Prostate gland (tissue), 2 donors: ENCODE measurements around the gene THBS2. TPM values are rescaled to one million over a fixed set of nuclear protein-coding genes. Genes with fewer than 3 reads are reported as not detected.

ENCODE experiments used
- DNase-seq: peaks from one replicate; pipeline ENCODE4 v3.0.0-alpha.2; 2019; ENCODE audit warnings: low spot score
- H3K27ac ChIP-seq, 2 donors: fragments of 200-600 bp; sonication (generic); 2 replicates each; pipeline ENCODE4 v1.5.1; 2017 to 2019
- H3K27me3 ChIP-seq: fragments of 200-600 bp; sonication (generic); replicated peaks from 2 replicates; pipeline ENCODE4 v1.5.1; 2019; ENCODE audit not compliant: insufficient read depth
- H3K36me3 ChIP-seq, 2 donors: fragments of 200-600 bp; sonication (generic); 1 replicate in 1 of 2; 2 replicates in 1 of 2; pipeline versions ENCODE4 v1.5.1 to v1.8.1; 2017 to 2019
- H3K4me1 ChIP-seq: fragments of 200-600 bp; sonication (generic); replicated peaks from 2 replicates; pipeline ENCODE4 v1.5.1; 2019
- H3K4me3 ChIP-seq, 2 donors: fragments of 200-600 bp; sonication (generic); 2 replicates each; pipeline ENCODE4 v1.5.1; 2017 to 2019
- H3K9me3 ChIP-seq: fragments of 200-600 bp; sonication (generic); 2 replicates; pipeline ENCODE4 v1.5.1; 2017
- POLR2A ChIP-seq: fragments of 450-650 bp; IDR thresholded peaks from one replicate; pipeline ENCODE4 v1.6.1; 2016; ENCODE audit warnings: antibody characterized with exemption, mild to moderate bottlenecking
- POLR2AphosphoS5 ChIP-seq: sonication (generic); formaldehyde crosslinking; IDR thresholded peaks from one replicate; pipeline ENCODE4 v1.6.1; 2017; ENCODE audit warnings: antibody characterized with exemption
- whole genome bisulfite sequencing: methylation state at CpG from one replicate; pipeline ENCODE4 v1.1.5; 2018; 5-methylcytosine and 5-hydroxymethylcytosine counted together
- intact Hi-C: fragments of 100-400 bp; cut with DNase I; formaldehyde crosslinking; loops from one replicate; pipeline ENCODE4 v1.14.2; 2022
- total RNA-seq, 2 donors: library from RNA; depleted of rRNA; stranded (reverse); fragments of >200 nt; gene quantifications; one replicate each; pipeline ENCODE4 v1.1.0, GENCODE V29; 2016
- TF ChIP-seq, protein P1 (sequence below), 4 experiments: fragments of 200-600 bp in 2 of 4; fragments of 450-650 bp in 2 of 4; sonication (generic) in 2 of 4; IDR thresholded peaks; 1 replicate in 3 of 4; 2 replicates in 1 of 4; pipeline ENCODE4 v1.5.1; 2016 to 2019; ENCODE audit warnings: antibody characterized with exemption in 4 of 4, mild to moderate bottlenecking in 2 of 4, moderate library complexity in 2 of 4

Gene THBS2
- total RNA-seq, 2 donors from 2014 or later = 3.3 to 10.9 TPM

DNA sequence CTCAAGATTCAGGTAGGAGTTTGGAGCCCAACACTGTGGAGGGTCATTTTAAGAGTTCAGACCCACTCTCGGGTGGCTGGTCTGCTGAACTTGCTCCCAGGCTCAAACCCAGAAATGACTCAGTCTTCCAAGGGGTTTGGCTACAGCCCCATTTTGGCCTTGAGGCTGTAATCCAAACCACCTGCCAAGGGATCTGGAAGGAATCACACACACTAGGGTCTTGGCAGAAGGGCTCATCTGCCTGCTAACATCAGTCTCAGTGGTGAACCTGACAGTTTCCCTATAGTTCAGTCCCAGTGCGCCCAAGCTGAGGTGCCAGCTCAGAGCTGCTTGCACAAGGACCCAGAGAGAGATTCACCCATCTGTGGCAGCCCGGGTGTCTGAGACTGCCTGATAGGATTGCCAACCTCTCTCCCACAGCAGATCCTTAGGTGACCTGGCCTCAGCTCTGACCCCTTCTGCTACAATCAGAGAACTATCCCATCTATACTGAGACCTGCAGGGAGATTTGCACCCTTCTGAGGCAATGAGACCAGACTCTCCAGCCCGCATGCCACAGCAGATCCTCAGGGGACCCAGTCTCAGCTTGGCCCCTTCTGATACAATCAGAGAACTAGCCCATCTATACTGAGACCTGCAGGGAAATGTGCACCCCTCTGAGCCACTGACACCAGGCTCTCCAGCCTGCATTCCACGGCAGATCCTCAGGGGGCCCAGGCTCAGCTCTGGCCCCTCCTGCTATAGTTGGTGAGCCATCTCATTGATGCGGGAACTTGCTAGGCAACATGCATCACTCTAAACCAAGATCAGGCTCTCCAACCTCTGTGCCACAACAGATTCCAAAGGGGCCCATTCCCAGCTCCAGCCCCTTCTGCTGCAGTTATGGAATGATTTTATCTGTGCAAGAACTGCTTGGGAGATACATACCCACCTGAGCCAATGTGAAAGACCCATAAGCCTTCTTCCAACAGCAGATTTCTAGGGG, 48.2 kb downstream of the THBS2 start:
- Histone ChIP-seq H3K4me3 (no peak overlapping the region), H3K27me3 (no peaks in the 10 kb centered on the region), H3K36me3 (no peaks in the 10 kb centered on the region), H3K9me3 (no peaks in the 10 kb centered on the region), H3K27ac (no peak overlapping the region), H3K4me1 (no peaks in the 10 kb centered on the region)
- 79% methylated on average over 6 of the region's 6 CpGs for WGBS
- DNase-seq = no peak
- TF ChIP-seq, protein P1, sequence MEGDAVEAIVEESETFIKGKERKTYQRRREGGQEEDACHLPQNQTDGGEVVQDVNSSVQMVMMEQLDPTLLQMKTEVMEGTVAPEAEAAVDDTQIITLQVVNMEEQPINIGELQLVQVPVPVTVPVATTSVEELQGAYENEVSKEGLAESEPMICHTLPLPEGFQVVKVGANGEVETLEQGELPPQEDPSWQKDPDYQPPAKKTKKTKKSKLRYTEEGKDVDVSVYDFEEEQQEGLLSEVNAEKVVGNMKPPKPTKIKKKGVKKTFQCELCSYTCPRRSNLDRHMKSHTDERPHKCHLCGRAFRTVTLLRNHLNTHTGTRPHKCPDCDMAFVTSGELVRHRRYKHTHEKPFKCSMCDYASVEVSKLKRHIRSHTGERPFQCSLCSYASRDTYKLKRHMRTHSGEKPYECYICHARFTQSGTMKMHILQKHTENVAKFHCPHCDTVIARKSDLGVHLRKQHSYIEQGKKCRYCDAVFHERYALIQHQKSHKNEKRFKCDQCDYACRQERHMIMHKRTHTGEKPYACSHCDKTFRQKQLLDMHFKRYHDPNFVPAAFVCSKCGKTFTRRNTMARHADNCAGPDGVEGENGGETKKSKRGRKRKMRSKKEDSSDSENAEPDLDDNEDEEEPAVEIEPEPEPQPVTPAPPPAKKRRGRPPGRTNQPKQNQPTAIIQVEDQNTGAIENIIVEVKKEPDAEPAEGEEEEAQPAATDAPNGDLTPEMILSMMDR (IDR thresholded peaks at IDR 0.05) = no peak
- TF ChIP-seq POLR2AphosphoS5 = no peak
- TF ChIP-seq POLR2A = no peak
- intact Hi-C loops = no loop called here

DNA sequence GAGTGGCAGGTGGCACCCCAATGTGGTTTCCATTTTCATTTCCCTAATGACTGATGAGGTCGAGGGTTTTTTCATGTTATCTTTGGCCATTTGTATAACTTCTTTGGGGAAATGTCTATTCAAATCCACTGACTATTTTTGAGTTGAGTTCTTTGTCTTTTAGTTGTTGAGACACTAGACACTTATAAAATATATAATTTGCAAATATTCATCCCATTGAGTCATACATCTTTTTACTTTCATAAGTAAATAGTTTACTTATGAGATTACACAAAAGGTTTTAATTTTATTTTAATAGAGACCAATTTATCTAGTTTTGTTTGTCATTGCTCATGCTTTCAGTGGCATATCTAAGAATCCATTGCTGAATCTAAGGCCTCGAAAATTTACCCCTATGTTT, 49.5 kb downstream of the THBS2 start:
- no peak overlapping the region for H3K4me3 ChIP-seq
- no peaks in the 10 kb centered on the region for H3K27me3 ChIP-seq
- no peak for DNase-seq
- no peaks in the 10 kb centered on the region for H3K9me3 ChIP-seq
- WGBS = 83% methylated on average over 2 of the region's 2 CpGs
- H3K27ac ChIP-seq = no peak overlapping the region
- intact Hi-C loops = no loop called here
- H3K36me3 ChIP-seq = no peaks in the 10 kb centered on the region
- H3K4me1 ChIP-seq = no peaks in the 10 kb centered on the region
- TF ChIP-seq, protein P1 (IDR thresholded peaks at IDR 0.05) = no peak
- TF ChIP-seq POLR2A = no peak
- no peak for TF ChIP-seq POLR2AphosphoS5

DNA sequence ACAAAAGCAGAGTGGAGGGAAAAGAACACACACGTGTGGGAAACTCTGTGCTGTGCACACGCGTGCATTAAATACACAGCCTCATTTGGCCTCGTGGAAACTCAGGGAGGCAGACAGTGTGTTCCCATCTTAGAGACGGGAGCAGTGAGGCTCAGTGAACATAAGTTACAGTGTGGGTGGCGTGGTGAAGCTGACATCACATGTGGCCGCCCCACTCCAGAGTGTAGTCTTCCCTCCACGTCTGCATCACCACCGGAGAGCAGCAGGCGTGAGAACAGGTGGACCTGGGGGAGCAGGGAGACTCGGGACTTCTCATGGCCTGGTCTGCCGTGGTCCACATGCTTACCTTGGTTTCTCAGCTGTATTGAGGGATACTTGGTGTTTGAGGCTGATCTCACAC, 51.7 kb downstream of the THBS2 start:
- Histone ChIP-seq H3K9me3 (no peaks in the 10 kb centered on the region), H3K27me3 (no peaks in the 10 kb centered on the region), H3K27ac (no peak overlapping the region), H3K4me3 (no peak overlapping the region), H3K36me3 (no peaks in the 10 kb centered on the region), H3K4me1 (no peaks in the 10 kb centered on the region)
- DNase-seq = no peak
- intact Hi-C loops = no loop called here
- 90% methylated on average over 12 of the region's 12 CpGs for WGBS
- TF ChIP-seq, protein P1 (IDR thresholded peaks at IDR 0.05) = no peak

GRCh38 chr6:169200893-169201514, 52.6 kb downstream of the THBS2 start:
- H3K27me3 ChIP-seq = no peaks in the 10 kb centered on the region
- intact Hi-C loops = no loop called here
- DNase-seq = no peak

More at GRCh38 chr6:169200893-169201514, 52.6 kb downstream of the THBS2 start:
- TF ChIP-seq POLR2A (no peak), POLR2AphosphoS5 (no peak)
- TF ChIP-seq, protein P1 (IDR thresholded peaks at IDR 0.05) = no peak
- H3K27ac ChIP-seq = no peak overlapping the region
- H3K4me1 ChIP-seq = no peaks in the 10 kb centered on the region
- H3K4me3 ChIP-seq = no peak overlapping the region
- no peaks in the 10 kb centered on the region for H3K36me3 ChIP-seq
- no peaks in the 10 kb centered on the region for H3K9me3 ChIP-seq
- WGBS = 82% methylated on average over 11 of the region's 11 CpGs
